Progenitor cell of endocrine pancreas (in vitro differentiated cells): ENCODE results near the gene EFHD2. TPM values are rescaled to one million over a fixed set of nuclear protein-coding genes. Genes with fewer than 3 reads are reported as not detected.

Experiments used
- DNase-seq: peaks from one replicate; pipeline ENCODE4 v3.0.0; 2021; ENCODE audit warnings: low spot score; ENCODE audit not compliant: unreplicated experiment
- H3K27ac Mint-ChIP-seq: 2 replicates; pipeline ENCODE4 v1.8.0; 2021; ENCODE audit warnings: mild to moderate bottlenecking, moderate library complexity, mixed read lengths
- H3K27me3 Mint-ChIP-seq: 2 replicates; pipeline ENCODE4 v1.8.0; 2021; ENCODE audit warnings: mixed read lengths
- H3K36me3 Mint-ChIP-seq: 2 replicates; pipeline ENCODE4 v1.8.0; 2022; ENCODE audit warnings: mixed read lengths; ENCODE audit not compliant: insufficient read depth
- H3K4me1 Mint-ChIP-seq: 2 replicates; pipeline ENCODE4 v1.8.0; 2021; ENCODE audit warnings: low read depth, mixed read lengths
- H3K4me3 Mint-ChIP-seq: 2 replicates; pipeline ENCODE4 v1.8.0; 2021; ENCODE audit warnings: low read depth, mild to moderate bottlenecking, moderate library complexity, mixed read lengths
- H3K9me3 Mint-ChIP-seq: 2 replicates; pipeline ENCODE4 v1.8.0; 2021; ENCODE audit warnings: low read depth, mixed read lengths
- CTCF ChIP-seq: fragments of 200-600 bp; sonication (generic); IDR thresholded peaks from one replicate; pipeline ENCODE4 v1.5.0; 2021; ENCODE audit warnings: antibody characterized with exemption, mild to moderate bottlenecking; ENCODE audit not compliant: unreplicated experiment
- total RNA-seq: library from RNA; stranded (reverse); gene quantifications from 2 replicates; pipeline ENCODE4 v1.2.1, GENCODE V29; 2021

EFHD2 gene
- total RNA-seq, 1 donor from 2014 or later: 19.4 TPM

GRCh38 chr1:15406614-15407559, 2.8 kb upstream of the EFHD2 start:
- TF ChIP-seq CTCF: no peak
- no peak for DNase-seq
- Mint-ChIP-seq H3K27ac (no peak overlapping the region), H3K27me3 (peaks cover 46% of the 10 kb centered on the region), H3K9me3 (no peaks in the 10 kb centered on the region), H3K4me1 (peaks cover 9% of the 10 kb centered on the region), H3K36me3 (no peaks in the 10 kb centered on the region), H3K4me3 (no peak overlapping the region)

- DNase-seq: no peak
- Mint-ChIP-seq H3K4me3 (no peak overlapping the region), H3K27ac (peak overlapping the region; percentile 50), H3K27me3 (peaks cover 53% of the 10 kb centered on the region), H3K36me3 (no peaks in the 10 kb centered on the region), H3K4me1 (peaks cover 12% of the 10 kb centered on the region), H3K9me3 (no peaks in the 10 kb centered on the region)
- TF ChIP-seq CTCF: no peak
These were observed 2.1 kb upstream of the EFHD2 start for GRCh38 chr1:15407580-15407979.

- TF ChIP-seq CTCF: no peak
- peak overlapping the region; percentile 68 for H3K27ac Mint-ChIP-seq
- no peaks in the 10 kb centered on the region for H3K36me3 Mint-ChIP-seq
- no peaks in the 10 kb centered on the region for H3K9me3 Mint-ChIP-seq
- H3K4me1 Mint-ChIP-seq: peaks cover 12% of the 10 kb centered on the region
- H3K27me3 Mint-ChIP-seq: peaks cover 57% of the 10 kb centered on the region
- peak overlapping the region; percentile 78 for H3K4me3 Mint-ChIP-seq
- no peak for DNase-seq
These were observed 749 bp upstream of the EFHD2 start for GRCh38 chr1:15408890-15409387.

GRCh38 chr1:15410223-15410883, 665 bp downstream of the EFHD2 start:
- Mint-ChIP-seq H3K36me3 (no peaks in the 10 kb centered on the region), H3K4me3 (peak overlapping the region; percentile 83), H3K27me3 (peaks cover 53% of the 10 kb centered on the region), H3K27ac (no peak overlapping the region), H3K4me1 (peaks cover 12% of the 10 kb centered on the region), H3K9me3 (no peaks in the 10 kb centered on the region)
- TF ChIP-seq CTCF: no peak
- no peak for DNase-seq

- no peak for TF ChIP-seq CTCF
- no peak overlapping the region for H3K27ac Mint-ChIP-seq
- peaks cover 52% of the 10 kb centered on the region for H3K27me3 Mint-ChIP-seq
- peak overlapping the region; percentile 83 for H3K4me3 Mint-ChIP-seq
- DNase-seq: no peak
- peaks cover 12% of the 10 kb centered on the region for H3K4me1 Mint-ChIP-seq
- H3K36me3 Mint-ChIP-seq: no peaks in the 10 kb centered on the region
- no peaks in the 10 kb centered on the region for H3K9me3 Mint-ChIP-seq
These were observed 1.2 kb downstream of the EFHD2 start for GRCh38 chr1:15410884-15411245.
